Fibroblast of skin of scalp (primary cell): ENCODE data around the gene TFAP2E.
A peak's percentile ranks its signal among the peaks of the same experiment; 100 is the strongest.

Experiments used
- DNase-seq: peaks from one replicate; pipeline ENCODE4 v3.0.0-alpha.2; 2013

TFAP2E gene

DNA sequence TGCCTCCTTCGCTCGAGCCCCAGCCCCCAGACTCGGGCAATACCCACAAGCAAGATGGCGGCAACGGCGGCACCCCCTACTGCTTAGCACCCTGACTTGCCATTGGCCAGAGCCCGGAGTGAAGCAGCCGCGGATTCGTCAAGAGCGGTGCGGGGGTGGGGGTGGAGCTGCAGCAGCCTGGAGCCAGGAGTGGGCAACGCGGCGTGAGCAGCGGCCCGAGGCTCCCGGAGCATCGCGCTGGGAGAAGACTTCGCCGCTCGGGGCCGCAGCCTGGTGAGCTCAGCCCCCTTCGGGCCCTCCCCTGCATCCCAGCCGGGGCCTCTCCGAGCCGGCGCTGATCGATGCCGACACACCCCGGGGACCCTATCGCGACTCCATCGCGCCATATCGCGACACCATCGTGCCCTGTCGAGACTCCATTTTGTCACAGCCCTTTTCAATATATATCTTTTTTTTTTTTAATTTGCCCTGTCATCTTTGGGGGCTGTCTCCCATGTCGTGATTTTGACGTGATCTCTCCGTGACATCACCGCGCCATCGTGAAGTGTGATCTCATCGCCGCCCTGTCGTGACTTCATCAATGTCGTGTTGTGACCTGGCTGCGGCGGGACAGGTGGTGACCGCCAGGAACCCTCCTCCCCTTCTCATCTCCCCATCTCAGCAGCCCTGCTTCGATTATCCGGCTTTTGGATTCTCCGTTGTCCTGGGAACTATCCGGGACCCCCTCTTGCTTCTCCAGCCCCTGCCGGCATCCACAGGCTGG is 15.3 kb upstream of the TFAP2E start, which contains the start of gene NCDN:
TSS of gene NCDN (plus strand) at position 189 of the 763 bp plus-strand sequence. CDS start at position 581, 392 bp downstream.
- peak; percentile 98 for DNase-seq

DNA sequence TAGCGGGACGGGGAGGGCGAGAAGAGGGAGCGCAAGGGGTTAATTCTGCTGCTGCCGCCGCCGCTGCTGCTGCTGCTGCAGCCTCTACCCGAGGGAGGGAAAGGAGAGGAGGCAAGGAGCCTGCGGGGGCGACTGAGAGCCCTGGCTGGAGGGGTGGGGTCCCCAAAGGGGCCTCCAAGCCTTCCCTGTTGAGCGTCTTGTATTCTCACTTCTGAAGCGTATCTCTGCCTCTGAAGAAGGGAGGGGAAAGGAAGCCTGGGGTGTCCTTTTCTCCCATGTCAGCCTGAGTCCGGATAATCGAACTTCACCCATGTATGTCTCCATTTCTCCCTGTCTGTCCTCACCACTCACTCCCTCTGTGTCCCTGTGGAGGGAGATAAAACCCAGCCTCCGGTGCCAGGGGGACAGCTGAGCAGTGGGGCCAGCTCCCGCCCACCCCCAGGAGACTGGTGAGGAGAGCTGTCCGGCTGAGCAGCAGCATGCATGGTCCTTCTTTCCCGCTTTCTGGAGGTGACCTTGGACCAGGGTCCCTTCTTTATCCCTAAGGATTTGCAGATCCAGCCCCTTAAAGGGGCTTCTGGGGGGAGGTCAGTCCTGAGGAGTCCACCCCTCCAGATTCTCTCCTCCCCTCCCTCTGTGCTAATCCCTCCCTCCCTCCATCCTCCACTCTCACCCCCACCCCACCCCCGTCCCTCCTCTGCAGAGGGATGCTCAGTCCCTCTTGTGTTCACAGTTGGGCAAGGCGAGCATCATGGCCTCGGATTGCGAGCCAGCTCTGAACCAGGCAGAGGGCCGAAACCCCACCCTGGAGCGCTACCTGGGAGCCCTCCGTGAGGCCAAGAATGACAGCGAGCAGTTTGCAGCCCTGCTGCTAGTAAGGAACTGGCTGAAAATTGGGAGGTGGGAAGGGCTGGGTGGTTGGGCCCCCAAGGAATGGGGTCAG is 14.5 kb upstream of the TFAP2E start:
- DNase-seq: no peak

DNA sequence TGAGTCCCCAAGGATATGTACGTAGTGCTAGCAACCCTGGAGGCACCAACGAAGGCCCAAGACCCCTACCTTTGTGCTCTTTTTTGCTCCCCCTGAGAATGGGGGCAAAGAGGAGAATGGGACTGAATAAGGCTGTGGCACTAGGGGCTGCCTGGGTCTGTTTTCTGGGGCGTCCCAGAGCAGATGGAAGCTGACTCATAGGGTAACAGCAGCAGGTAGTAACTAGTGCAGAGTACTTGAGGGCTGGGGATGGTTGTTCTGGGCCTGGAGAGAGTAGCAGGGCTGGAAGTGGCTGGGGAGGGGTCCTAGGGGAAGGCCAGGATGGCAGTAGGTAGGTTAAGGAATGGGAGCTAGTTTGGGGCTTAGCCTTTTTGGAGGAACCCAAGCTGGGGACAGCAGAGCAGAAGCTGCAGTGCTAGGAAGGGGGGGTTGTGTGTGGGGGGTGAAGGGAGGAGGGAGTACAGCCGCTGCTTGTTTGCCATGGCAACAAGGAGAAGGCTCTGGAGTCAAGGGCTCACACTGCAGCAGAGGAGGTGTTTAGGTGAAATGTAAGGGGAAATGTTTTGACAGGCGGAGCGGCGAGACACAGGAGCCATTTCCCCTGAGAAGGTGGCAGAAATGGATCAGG is 13.7 kb upstream of the TFAP2E start:
- no peak for DNase-seq

DNA sequence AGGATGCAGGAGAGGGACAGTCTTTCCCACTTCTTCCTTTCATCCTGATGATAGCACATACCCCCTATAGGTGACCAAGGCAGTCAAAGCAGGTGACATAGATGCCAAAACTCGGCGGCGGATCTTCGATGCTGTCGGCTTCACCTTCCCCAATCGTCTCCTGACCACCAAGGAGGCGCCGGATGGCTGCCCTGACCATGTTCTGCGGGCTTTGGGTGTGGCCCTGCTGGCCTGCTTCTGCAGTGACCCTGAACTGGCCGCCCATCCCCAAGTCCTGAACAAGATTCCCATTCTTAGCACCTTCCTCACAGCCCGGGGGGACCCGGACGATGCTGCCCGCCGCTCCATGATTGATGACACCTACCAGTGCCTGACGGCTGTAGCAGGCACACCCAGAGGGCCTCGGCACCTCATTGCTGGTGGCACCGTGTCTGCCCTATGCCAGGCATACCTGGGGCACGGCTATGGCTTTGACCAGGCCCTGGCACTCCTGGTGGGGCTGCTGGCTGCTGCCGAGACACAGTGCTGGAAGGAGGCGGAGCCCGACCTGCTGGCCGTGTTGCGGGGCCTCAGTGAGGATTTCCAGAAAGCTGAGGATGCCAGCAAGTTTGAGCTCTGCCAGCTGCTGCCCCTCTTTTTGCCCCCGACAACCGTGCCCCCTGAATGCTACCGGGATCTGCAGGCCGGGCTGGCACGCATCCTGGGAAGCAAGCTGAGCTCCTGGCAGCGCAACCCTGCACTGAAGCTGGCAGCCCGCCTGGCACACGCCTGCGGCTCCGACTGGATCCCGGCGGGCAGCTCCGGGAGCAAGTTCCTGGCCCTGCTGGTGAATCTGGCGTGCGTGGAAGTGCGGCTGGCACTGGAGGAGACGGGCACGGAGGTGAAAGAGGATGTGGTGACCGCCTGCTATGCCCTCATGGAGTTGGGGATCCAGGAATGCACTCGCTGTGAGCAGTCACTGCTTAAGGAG is 12.6 kb upstream of the TFAP2E start:
- no peak for DNase-seq

DNA sequence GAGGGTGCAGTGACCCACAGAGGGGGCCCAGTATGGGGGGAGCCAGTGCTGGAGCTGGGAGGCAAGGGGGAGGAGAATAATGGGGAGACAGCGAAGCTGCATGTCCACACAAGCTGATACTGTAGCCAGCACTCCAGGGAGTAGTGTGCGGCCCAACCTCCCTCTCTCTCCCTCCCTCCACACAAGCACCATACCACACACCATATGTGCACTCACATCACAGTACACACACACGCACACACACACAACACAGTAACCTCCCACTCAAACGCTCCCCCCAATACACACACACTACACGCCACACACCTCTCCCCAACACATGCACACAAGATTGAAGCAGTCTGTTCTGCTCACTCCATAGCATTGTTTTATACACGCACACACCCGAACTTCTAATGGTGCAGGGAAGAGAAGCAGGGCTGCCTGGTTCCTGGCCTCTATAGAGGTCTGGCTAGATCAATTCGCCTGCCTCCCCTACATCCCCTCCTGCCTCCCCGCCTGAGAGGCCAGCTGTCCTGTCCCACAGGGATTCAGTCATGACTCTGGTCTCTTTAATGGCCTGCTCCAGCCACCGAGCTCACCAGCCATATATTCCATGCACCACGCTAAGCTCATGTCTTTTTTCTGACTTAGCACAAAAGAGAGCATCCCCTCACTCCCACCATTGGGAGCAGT is 11.7 kb upstream of the TFAP2E start:
- DNase-seq: no peak

DNA sequence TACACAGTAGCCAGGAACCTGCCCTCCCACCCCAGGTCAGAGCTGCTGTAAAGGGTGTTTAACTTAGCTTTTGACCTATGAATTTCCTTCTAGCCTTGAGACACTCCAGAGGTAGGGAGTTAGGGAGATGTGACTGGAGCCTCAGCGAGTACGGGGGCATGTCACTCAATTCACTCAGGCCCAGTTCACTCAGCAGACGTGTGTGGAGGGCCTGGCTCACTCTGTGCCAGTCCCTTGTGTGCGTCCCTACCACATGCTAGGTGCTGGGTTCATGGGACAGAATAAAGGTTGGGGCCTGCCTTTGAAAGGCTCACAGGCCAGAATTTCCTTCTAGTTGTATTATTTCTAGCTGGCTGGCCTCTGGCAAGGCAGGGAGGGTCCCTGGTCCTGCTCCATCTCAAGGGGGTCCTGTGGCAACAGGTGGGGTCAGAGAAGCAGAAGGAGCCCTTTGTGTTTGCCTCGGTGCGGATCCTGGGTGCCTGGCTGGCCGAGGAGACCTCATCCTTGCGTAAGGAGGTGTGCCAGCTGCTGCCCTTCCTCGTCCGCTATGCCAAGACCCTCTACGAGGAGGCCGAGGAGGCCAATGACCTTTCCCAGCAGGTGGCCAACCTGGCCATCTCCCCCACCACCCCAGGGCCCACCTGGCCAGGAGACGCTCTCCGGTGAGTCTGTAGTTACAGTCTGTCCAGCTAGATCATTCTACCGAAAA is 11.0 kb upstream of the TFAP2E start:
- no peak for DNase-seq

DNA sequence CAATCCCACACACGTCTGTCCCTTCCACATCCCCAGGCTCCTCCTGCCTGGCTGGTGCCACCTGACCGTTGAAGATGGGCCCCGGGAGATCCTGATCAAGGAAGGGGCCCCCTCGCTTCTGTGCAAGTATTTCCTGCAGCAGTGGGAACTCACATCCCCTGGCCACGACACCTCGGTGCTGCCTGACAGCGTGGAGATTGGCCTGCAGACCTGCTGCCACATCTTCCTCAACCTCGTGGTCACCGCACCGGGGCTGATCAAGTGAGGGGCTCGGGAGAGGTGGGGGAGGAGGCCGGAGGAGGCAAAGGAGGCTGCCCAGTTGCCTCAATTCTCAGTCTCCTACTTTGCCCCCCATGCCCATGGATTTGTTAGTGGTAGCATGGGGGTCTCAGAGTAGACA is 9.9 kb upstream of the TFAP2E start:
- DNase-seq: no peak

DNA sequence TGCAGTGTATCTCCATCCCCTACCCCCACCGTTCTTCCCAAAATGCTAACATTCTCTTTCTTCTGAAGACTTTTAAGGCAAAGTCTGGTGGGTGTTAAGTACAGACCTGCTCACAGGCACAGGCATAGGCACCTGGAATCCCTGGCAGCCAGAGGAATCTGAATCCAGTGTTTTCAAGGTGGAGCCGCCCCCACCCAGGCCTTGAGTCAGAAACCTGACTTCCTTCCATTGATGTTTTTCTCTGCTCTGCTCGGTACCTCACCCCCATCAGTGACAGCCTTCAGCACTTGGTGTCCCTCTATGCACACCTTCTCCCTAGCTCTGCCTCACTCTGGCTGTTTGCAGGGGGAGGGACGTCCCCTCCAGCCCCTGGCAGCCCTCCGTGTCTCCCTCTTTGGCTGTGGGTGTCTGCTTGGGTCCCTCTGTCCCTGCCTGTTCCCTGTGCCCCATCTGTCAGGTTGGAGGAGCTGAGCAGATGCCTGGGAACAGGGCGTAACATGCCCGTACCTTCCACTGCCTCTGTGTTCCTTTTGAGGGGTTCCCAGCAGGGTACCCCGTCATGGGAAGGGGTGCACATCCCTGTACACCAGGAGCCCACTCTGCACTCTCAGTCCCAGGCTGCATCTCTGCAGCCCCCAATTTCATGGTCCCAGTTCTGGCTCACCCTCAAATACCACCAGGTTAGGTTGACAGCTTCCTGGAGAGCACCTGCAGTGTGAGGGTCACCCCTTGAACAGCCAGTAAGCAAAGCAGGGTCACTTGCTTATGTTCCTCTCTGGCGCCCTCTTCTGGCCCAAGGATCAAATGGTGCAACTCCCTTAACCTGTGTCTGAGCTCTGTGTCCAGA is 8.9 kb upstream of the TFAP2E start:
- DNase-seq: peak; percentile 69

DNA sequence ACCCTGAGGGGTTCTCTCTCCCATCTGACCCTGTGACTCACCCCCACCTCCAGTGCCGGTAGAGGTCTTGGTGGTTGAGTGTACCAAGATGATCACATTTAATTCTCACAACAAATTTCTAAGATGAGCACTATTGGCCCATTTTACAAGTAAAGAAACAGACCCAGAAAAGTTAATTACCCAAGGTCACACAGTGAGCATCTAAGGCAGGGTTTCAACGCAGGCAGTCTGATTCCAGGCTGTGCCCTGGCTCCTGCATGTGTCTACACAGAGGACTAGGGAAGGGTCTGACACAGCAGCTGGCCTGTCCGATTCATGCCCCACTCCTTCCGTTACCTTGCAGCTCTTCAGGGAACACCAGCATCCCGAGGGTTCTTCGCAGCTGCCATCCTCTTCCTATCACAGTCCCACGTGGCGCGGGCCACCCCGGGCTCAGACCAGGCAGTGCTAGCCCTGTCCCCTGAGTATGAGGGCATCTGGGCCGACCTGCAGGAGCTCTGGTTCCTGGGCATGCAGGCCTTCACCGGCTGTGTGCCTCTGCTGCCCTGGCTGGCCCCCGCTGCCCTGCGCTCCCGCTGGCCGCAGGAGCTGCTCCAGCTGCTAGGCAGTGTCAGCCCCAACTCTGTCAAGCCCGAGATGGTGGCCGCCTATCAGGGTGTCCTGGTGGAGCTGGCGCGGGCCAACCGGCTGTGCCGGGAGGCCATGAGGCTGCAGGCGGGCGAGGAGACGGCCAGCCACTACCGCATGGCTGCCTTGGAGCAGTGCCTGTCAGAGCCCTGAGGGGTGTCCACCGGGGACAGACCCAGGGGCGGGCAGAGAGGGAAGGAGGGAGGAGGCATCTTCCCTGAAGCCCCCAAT is 8.0 kb upstream of the TFAP2E start:
- no peak for DNase-seq

DNA sequence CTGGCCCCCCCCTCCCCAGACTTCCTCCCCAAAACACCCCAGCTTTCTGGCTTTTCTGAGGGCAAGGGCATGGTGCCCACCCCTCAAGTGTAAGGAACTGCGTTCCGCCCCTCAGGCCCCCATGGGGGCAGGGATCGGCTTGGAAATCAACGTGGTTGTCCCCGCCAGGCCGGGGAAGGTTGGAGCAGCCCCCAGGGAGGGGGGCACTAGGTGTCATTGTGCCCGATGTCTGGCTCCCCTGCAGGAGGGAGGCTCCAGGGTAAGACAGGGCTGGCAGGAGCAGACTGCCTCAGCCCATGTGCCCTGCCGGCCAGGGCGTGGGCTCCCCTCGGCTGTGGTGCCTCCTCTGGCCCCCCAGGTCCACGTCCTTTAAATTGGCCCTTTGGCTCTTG is 7.4 kb upstream of the TFAP2E start:
- no peak for DNase-seq

DNA sequence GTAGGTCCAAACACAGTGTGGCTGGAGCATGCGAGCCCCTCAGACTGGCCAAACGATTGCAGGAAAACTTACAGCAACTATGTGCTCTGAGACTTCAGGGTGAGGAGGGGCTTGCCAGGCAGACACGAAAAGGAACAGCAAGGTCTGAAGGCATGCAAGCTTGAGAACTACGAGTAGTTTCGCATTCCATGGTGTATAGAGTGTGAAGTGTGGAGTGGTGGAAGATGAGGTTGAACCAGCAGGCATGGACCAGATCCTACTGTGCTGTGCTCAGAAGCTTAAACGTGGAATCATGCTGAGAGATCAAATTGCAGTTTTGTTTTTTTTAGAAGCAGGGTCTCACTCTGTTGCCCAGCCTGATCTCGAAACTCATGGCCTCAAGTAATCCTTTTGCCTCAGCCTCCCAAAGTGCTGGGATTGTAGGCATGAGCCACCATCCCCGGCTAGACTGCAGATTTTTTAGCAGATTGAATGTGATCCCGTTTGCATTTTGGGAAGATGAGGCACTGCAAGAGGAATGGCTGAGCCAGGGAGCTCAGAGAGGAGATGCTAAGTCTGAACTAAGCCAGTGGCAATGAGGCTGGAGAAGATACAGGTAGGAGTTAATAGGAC is 5.1 kb upstream of the TFAP2E start:
- DNase-seq: no peak

DNA sequence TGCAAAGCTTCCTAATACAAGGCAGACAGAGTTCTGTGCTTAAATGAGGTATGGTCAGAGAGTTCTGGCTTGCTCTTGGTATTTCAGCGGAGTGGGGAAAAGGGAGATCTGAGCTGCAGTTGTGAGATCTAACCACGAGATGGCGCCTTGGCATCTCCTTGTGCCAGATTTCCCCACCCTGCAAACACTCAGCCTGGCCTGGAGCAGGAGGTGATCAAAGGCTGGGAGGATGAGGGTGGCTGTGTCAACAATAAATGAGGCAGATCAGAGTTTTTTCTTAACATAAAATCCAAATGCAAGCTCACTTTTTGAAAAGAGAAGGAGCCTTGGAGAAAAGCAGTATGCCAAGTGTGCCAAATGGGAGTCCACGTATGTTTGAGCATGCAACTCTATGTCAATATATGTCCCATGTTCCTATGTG is 4.1 kb upstream of the TFAP2E start:
- peak; percentile 65 for DNase-seq

DNA sequence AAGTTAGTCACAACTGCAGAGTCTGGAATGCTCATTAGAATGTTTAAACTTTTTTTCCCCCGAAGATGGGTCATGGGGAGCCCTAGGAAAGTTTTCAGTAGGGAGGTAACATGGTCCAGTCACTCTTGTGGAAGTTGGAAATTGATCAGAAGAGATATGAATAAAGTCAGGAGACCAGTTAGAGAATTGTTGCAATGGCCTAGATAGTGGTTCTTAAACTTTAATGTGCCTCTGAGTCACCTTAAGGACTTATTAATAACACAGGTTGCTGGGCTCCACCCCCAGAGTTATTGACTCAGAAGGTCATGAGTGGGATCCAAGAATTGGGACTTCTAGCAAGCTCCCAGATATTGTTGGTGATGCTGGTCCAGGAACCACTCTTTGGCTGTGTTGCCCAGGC is 3.2 kb upstream of the TFAP2E start:
- no peak for DNase-seq

DNA sequence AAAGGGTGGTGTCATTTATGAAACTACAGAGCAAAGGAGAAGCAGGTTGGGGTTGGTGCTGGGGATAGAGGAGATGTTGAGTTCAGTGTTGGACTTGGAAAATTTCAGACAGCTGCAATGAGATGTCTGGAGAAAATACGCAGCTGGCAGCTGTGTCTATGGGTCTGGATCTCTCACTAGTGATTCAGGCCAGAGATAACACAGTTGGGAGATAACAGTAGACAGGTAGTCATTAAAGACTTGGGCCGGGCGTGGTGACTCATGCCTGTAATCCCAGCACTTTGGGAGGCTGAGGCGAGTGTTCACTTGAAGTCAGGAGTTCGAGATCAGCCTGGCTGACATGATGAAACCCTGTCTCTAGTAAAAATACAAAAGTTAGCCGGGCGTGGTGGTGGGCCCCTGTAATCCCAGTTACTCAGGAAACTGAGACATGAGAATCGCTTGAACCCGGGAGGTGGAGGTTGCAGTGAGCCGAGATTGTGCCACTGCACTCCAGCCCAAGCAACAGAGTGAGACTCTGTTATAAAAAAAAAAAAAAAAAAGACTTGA is 2.5 kb upstream of the TFAP2E start:
- no peak for DNase-seq

DNA sequence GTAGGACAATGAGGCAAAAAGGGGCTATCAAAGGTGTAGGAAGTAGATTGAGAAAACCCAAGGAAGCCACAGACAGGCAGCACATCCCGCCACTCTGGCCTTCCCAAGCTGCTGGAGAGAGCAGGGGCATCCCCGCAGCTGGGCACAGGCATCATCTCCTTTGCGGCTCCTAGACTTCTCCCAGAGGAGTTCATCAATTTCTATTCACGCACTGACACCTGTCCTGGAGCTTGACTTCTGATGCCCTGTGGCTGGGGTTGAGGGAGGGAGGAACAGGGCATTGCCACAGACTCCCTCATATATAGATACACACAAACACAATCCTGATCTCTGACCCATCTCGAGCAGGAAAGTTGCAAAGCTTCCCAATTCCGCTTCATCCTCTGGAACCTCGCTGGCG is 1.9 kb upstream of the TFAP2E start:
- no peak for DNase-seq

DNA sequence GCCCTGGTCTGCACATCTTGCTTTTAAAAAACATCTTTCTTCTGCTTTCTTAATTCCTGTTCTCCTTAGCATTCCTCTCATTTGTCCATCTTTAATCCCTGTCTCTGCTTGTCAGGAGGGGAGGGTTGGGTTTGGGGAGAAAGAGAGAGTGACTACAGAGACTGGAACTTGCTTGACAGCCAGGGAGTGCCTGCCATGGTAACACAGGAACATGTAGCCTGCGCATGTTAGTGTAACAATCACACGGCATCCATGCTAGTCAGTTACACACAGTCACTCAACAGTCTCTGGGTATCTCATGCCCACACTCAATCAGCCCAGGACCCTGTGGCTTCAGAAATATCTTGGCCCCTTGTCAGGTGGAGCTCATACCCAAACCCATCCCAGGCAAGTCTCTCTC is 818 bp upstream of the TFAP2E start:
- no peak for DNase-seq

DNA sequence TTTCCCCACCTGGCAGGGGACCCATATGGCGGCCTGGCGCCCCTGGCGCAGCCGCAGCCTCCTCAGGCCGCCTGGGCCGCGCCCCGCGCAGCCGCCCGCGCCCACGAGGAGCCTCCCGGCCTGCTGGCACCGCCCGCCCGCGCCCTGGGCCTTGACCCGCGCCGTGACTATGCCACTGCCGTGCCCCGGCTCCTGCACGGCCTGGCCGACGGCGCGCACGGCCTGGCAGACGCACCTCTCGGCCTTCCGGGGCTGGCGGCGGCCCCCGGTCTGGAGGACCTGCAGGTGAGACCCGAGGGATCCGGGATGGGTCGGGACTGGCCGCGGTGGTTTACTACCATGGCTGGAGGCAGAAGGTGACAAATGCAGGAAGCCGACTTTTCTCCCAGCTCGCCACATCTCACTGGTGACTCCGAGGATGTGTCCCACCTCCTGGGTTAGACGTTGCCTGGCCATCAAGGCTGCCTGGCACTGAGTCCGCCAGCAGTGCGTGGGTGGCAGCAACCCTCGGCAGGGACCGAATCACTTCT is 1.1 kb downstream of the TFAP2E start:
- DNase-seq: no peak
